ENCODE results near the gene NBDY.
"Not testable (repeated sequence)": the region's sequence is repeated elsewhere in the genome, so short reads cannot be mapped to it uniquely, and the experiment has no call there.

GRCh38 chrX:56778924-56779468 is 50.0 kb downstream of the NBDY start:
- not testable (repeated sequence) for TF ChIP-seq CTCF (conservative IDR thresholded peaks at IDR 0.05; ENCODE audit: low read depth, low read length); EZH2 (IDR thresholded peaks at IDR 0.05; ENCODE audit: borderline replicate concordance, low read depth, low read length, poor library complexity, severe bottlenecking)

Data from A673 (cell line).